GM12878 (cell line): Measurements from ENCODE around the gene PYHIN1. TPM values are rescaled to one million over a fixed set of nuclear protein-coding genes. Genes with fewer than 3 reads are reported as not detected.

Source experiments
- ASH2L ChIP-seq: fragments of 300-600, 200-600 bp; sonication (generic); IDR thresholded peaks from 2 replicates; pipeline ENCODE4 v1.6.1; 2017; ENCODE audit warnings: low read depth, mild to moderate bottlenecking, borderline replicate concordance
- BCLAF1 ChIP-seq: fragments of 450-650 bp; IDR thresholded peaks from 2 replicates; pipeline ENCODE4 v1.6.1; 2017; ENCODE audit warnings: antibody characterized with exemption, mild to moderate bottlenecking, moderate library complexity
- BMI1 ChIP-seq: fragments of 450-650 bp; IDR thresholded peaks from 2 replicates; pipeline ENCODE4 v1.6.1; 2016; ENCODE audit warnings: mild to moderate bottlenecking, moderate library complexity, borderline replicate concordance
- CHD4 ChIP-seq: fragments of 200-600 bp; sonication (generic); IDR thresholded peaks from 2 replicates; pipeline ENCODE4 v1.6.1; 2016; ENCODE audit warnings: mild to moderate bottlenecking
- EZH2 ChIP-seq: IDR thresholded peaks from 2 replicates; pipeline ENCODE4 v1.6.1; 2012; ENCODE audit warnings: low read depth, mild to moderate bottlenecking, control low read depth, inconsistent platforms, low read length, borderline replicate concordance; ENCODE audit not compliant: control insufficient read depth
- FOXM1 ChIP-seq: IDR thresholded peaks from 2 replicates; pipeline ENCODE4 v1.6.1; 2012; ENCODE audit warnings: low read depth, mild to moderate bottlenecking, inconsistent platforms, low read length, moderate library complexity
- GATAD2B ChIP-seq: fragments of 450-650 bp; conservative IDR thresholded peaks from 2 replicates; pipeline ENCODE4 v1.6.1; 2017; ENCODE audit warnings: low read depth, mild to moderate bottlenecking, moderate library complexity
- HCFC1 ChIP-seq: fragments of 150-350 bp; IDR thresholded peaks from 2 replicates; pipeline ENCODE4 v1.6.1; 2014; ENCODE audit warnings: low read length
- MAX ChIP-seq: IDR thresholded peaks from 2 replicates; pipeline ENCODE4 v1.6.1; 2012; ENCODE audit warnings: low read depth, low read length, improper control_type of control experiment
- MEF2A ChIP-seq: IDR thresholded peaks from 2 replicates; pipeline ENCODE4 v1.6.1; 2011; ENCODE audit warnings: low read depth, mild to moderate bottlenecking, low read length, moderate library complexity; ENCODE audit not compliant: insufficient read depth
- MXI1 ChIP-seq: fragments of 150-350 bp; IDR thresholded peaks from 2 replicates; pipeline ENCODE4 v1.6.1; 2011; ENCODE audit warnings: low read depth, mild to moderate bottlenecking, inconsistent platforms, low read length, improper control_type of control experiment
- NFIC ChIP-seq: IDR thresholded peaks from 2 replicates; pipeline ENCODE4 v1.6.1; 2012; ENCODE audit warnings: low read depth, mild to moderate bottlenecking, inconsistent platforms, low read length, moderate library complexity
- NFXL1 ChIP-seq: fragments of 450-650 bp; IDR thresholded peaks from 2 replicates; pipeline ENCODE4 v1.6.1; 2017; ENCODE audit warnings: antibody characterized with exemption, mild to moderate bottlenecking, borderline replicate concordance
- SMAD5 ChIP-seq: IDR thresholded peaks from 2 replicates; pipeline ENCODE4 v1.6.1; 2016; ENCODE audit warnings: antibody characterized with exemption, low read depth
- STAT1 ChIP-seq: fragments of 450-650 bp; conservative IDR thresholded peaks from 2 replicates; pipeline ENCODE4 v1.6.1; 2014; ENCODE audit warnings: antibody characterized with exemption, mild to moderate bottlenecking
- SUZ12 ChIP-seq: fragments of 200-600 bp; sonication (generic); IDR thresholded peaks from one replicate; pipeline ENCODE4 v1.6.1; 2018; ENCODE audit warnings: antibody characterized with exemption, mild to moderate bottlenecking; ENCODE audit not compliant: unreplicated experiment
- TCF12 ChIP-seq: IDR thresholded peaks from 2 replicates; pipeline ENCODE4 v1.6.1; 2011; ENCODE audit warnings: low read depth, mild to moderate bottlenecking, low read length
- TCF3 ChIP-seq: IDR thresholded peaks from 2 replicates; pipeline ENCODE4 v1.6.1; 2012; ENCODE audit warnings: low read depth, mild to moderate bottlenecking, low read length, borderline replicate concordance; ENCODE audit not compliant: insufficient read depth
- ZNF217 ChIP-seq: fragments of 450-650 bp; IDR thresholded peaks from 2 replicates; pipeline ENCODE4 v1.6.1; 2017; ENCODE audit warnings: antibody characterized with exemption, mild to moderate bottlenecking
- polyA plus RNA-seq, 11 experiments: library from polyadenylated mRNA; depleted of rRNA in 4 of 11; unstranded in 6 of 11; stranded (reverse) in 5 of 11; fragments of >200 nt; fragmentation: Nextera tagmentation in 4 of 11; fragmentation: Illumina TruSeq in 1 of 11; extraction: Ambion mirVana in 4 of 11; extraction: Trizol in 1 of 11; gene quantifications; 1 replicate in 1 of 11; 2 replicates in 10 of 11; pipeline versions ENCODE4 v1.2.1 to v1.2.3, GENCODE V29; 2011 to 2016; ENCODE audit warnings: inconsistent platforms in 2 of 11, missing spikeins in 2 of 11, low read depth in 1 of 11
- total RNA-seq, 4 experiments: library from RNA; depleted of rRNA in 3 of 4; stranded (reverse); fragments of >200 nt in 3 of 4; fragmentation: Illumina TruSeq in 1 of 4; extraction: Trizol in 1 of 4; gene quantifications; 2 replicates each; pipeline versions ENCODE4 v1.2.1 to v1.2.3, GENCODE V29; 2013 to 2021
- TF ChIP-seq, protein P1 (sequence below): IDR thresholded peaks from 2 replicates; pipeline ENCODE4 v1.6.1; 2011; ENCODE audit warnings: borderline replicate concordance, low read depth, mild to moderate bottlenecking, moderate library complexity, low read length; ENCODE audit not compliant: insufficient read depth, poor library complexity, severe bottlenecking
- TF ChIP-seq, protein P2 (sequence below): fragments of 450-650 bp; IDR thresholded peaks from 2 replicates; pipeline ENCODE4 v1.6.1; 2016; ENCODE audit warnings: mild to moderate bottlenecking
- TF ChIP-seq, protein P3 (sequence below): fragments of 450-650 bp; formaldehyde crosslinking; IDR thresholded peaks from 2 replicates; pipeline ENCODE4 v1.4.0; 2022; ENCODE audit warnings: mild to moderate bottlenecking, moderate library complexity

PYHIN1 gene
- total and polyA plus RNA-seq, 10 of the 15 experiments (the other 5 are each of a cell fraction or from before 2014, with no cell fraction given), result 0.19 to 7.2 (median 0.38) TPM

GRCh38 chr1:159015440-159015909 is 84.1 kb downstream of the PYHIN1 start (continued):
- TF ChIP-seq GATAD2B, result 0 out of 2 replicates have a peak, but pooled peaks have one; percentile 26
- TF ChIP-seq BCLAF1, result no peak
- TF ChIP-seq, protein P1, sequence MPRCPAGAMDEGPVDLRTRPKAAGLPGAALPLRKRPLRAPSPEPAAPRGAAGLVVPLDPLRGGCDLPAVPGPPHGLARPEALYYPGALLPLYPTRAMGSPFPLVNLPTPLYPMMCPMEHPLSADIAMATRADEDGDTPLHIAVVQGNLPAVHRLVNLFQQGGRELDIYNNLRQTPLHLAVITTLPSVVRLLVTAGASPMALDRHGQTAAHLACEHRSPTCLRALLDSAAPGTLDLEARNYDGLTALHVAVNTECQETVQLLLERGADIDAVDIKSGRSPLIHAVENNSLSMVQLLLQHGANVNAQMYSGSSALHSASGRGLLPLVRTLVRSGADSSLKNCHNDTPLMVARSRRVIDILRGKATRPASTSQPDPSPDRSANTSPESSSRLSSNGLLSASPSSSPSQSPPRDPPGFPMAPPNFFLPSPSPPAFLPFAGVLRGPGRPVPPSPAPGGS, result no peak
- no peak for TF ChIP-seq MEF2A
- TF ChIP-seq EZH2, result no peak
- peak; percentile 100 for TF ChIP-seq MXI1
- TF ChIP-seq, protein P2, sequence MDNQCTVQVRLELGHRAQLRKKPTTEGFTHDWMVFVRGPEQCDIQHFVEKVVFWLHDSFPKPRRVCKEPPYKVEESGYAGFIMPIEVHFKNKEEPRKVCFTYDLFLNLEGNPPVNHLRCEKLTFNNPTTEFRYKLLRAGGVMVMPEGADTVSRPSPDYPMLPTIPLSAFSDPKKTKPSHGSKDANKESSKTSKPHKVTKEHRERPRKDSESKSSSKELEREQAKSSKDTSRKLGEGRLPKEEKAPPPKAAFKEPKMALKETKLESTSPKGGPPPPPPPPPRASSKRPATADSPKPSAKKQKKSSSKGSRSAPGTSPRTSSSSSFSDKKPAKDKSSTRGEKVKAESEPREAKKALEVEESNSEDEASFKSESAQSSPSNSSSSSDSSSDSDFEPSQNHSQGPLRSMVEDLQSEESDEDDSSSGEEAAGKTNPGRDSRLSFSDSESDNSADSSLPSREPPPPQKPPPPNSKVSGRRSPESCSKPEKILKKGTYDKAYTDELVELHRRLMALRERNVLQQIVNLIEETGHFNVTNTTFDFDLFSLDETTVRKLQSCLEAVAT, result 0 out of 2 replicates have a peak, but pooled peaks have one; percentile 61
- TF ChIP-seq, protein P3, sequence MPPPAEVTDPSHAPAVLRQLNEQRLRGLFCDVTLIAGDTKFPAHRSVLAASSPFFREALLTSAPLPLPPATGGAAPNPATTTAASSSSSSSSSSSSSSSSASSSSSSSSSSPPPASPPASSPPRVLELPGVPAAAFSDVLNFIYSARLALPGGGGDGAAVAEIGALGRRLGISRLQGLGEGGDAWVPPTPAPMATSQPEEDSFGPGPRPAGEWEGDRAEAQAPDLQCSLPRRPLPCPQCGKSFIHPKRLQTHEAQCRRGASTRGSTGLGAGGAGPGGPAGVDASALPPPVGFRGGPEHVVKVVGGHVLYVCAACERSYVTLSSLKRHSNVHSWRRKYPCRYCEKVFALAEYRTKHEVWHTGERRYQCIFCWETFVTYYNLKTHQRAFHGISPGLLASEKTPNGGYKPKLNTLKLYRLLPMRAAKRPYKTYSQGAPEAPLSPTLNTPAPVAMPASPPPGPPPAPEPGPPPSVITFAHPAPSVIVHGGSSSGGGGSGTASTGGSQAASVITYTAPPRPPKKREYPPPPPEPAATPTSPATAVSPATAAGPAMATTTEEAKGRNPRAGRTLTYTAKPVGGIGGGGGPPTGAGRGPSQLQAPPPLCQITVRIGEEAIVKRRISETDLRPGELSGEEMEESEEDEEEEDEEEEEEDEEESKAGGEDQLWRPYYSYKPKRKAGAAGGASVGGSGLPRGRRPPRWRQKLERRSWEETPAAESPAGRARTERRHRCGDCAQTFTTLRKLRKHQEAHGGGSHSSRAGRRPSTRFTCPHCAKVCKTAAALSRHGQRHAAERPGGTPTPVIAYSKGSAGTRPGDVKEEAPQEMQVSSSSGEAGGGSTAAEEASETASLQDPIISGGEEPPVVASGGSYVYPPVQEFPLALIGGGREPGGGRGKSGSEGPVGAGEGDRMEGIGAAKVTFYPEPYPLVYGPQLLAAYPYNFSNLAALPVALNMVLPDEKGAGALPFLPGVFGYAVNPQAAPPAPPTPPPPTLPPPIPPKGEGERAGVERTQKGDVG (CRISPR knock-in tag), result no peak
- no peak for TF ChIP-seq SMAD5
- TF ChIP-seq MAX, result peak; percentile 99
- no peak for TF ChIP-seq BMI1
- TF ChIP-seq NFXL1, result no peak
- no peak for TF ChIP-seq ASH2L
- TF ChIP-seq TCF12, result peak; percentile 52; the same call in 1 of the 2 replicates
- 0 out of 2 replicates have a peak, but pooled peaks have one; percentile 49 for TF ChIP-seq TCF3
- TF ChIP-seq FOXM1, result no peak
- peak; percentile 40; the same call in 1 of the 2 replicates for TF ChIP-seq NFIC
- TF ChIP-seq SUZ12, result no peak
- TF ChIP-seq CHD4, result no peak
- TF ChIP-seq STAT1, result no peak
- TF ChIP-seq ZNF217, result no peak
- TF ChIP-seq HCFC1, result no peak
